Stimulated activated CD4-positive, alpha-beta T cell treated with anti-CD3 and anti-CD28 coated beads, Interleukin-2, amount 100 ng/mL, for 48 hours (primary cell): ENCODE measurements around the gene C16orf86.

Experiments
- DNase-seq, 2 donors: peaks; one replicate each; pipeline ENCODE4 v3.0.0-alpha.2; 2020

Gene C16orf86

GRCh38 chr16:67654403-67654911 lies 12.2 kb upstream of the C16orf86 start:
- DNase-seq: no peak

- no peak for DNase-seq
These were observed 11.3 kb upstream of the C16orf86 start for GRCh38 chr16:67655363-67655762.

GRCh38 chr16:67656344-67657016 lies 10.1 kb upstream of the C16orf86 start:
- DNase-seq: no peak

- no peak for DNase-seq
These were observed 9.5 kb upstream of the C16orf86 start for GRCh38 chr16:67657017-67657608.

GRCh38 chr16:67657751-67658518 lies 8.7 kb upstream of the C16orf86 start:
- no peak for DNase-seq

- no peak for DNase-seq
These were observed 7.6 kb upstream of the C16orf86 start for GRCh38 chr16:67658849-67659674.

GRCh38 chr16:67659675-67660563 lies 6.7 kb upstream of the C16orf86 start, which contains the start of gene ACD:
TSS of gene ACD (minus strand) at chr16:67660260. CDS start at chr16:67660220, 40 bp downstream.
- peak; percentile 93 to 96 for DNase-seq

GRCh38 chr16:67660564-67661028 lies 6.0 kb upstream of the C16orf86 start, which contains the start of gene PARD6A:
TSS of gene PARD6A (plus strand) at chr16:67660960. CDS start at chr16:67661039, 79 bp downstream.
- peak; percentile 92 for DNase-seq

- no peak for DNase-seq
These were observed 5.4 kb upstream of the C16orf86 start for GRCh38 chr16:67661101-67661761.

GRCh38 chr16:67661886-67662652 lies 4.5 kb upstream of the C16orf86 start:
- no peak for DNase-seq

GRCh38 chr16:67662653-67663010 lies 4.0 kb upstream of the C16orf86 start:
- DNase-seq: no peak

GRCh38 chr16:67663151-67663876 lies 3.3 kb upstream of the C16orf86 start:
- DNase-seq: peak in 1 of 2 donors; percentile 33

GRCh38 chr16:67663877-67664222 lies 2.8 kb upstream of the C16orf86 start:
- DNase-seq: no peak

GRCh38 chr16:67664258-67664657 lies 2.4 kb upstream of the C16orf86 start:
- no peak for DNase-seq

- DNase-seq: no peak
These were observed 1.7 kb upstream of the C16orf86 start for GRCh38 chr16:67664871-67665270.

GRCh38 chr16:67665598-67665997 lies 1.0 kb upstream of the C16orf86 start:
- DNase-seq: no peak

- DNase-seq: no peak
These were observed 522 bp upstream of the C16orf86 start for GRCh38 chr16:67666032-67666551.

- DNase-seq: no peak
These were observed 821 bp downstream of the C16orf86 start for GRCh38 chr16:67667453-67667816.

- DNase-seq: peak; percentile 73 to 76
These were observed 1.3 kb downstream of the C16orf86 start for GRCh38 chr16:67667817-67668494.
